Stimulated activated CD4-positive, alpha-beta T cell treated with anti-CD3 and anti-CD28 coated beads, Interleukin-4, amount 100 ng/mL, for 1 hour (primary cell): ENCODE data around the gene SCN8A.

ENCODE experiments used
- DNase-seq: peaks from one replicate; pipeline ENCODE4 v3.0.0-alpha.2; 2020

SCN8A gene

DNA sequence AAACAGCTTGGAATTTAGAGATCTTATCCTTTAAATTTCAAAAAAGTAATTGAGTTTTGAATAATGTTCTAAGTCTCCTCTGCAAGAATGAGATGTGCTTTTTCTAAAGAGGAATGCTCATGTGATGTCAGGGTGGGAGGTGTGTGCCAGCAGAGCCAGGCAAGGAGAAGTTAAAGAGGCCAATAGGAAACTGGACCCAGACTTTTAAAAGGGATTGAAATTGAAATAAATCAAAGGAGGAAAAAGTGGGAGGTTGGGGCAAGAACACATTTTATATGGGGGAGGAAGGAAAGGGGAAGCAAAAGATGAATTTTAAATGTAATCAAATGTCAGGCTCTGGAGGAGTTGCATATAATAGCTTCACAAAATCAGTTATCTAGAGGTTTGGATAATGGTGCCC lies 131.4 kb downstream of the SCN8A start:
- DNase-seq: no peak

DNA sequence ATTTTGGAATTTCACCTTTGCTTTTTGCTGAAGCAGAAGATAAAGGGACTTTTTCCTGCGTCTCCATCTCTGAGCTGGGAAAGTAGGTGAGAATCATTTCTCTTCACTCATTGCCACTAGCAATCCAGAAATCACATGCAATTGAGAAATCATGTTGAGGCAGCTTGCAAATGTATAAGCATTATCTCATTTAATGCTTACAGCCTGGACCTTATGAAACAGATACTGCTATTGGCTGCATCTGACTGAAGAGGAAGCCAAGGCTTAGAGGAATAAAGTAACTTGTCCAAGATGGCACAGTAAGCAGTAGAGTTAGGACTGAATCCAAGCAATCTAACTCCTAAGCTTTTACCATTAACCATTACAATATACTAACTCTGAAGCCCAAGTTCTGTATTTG lies 135.1 kb downstream of the SCN8A start:
- DNase-seq: no peak

DNA sequence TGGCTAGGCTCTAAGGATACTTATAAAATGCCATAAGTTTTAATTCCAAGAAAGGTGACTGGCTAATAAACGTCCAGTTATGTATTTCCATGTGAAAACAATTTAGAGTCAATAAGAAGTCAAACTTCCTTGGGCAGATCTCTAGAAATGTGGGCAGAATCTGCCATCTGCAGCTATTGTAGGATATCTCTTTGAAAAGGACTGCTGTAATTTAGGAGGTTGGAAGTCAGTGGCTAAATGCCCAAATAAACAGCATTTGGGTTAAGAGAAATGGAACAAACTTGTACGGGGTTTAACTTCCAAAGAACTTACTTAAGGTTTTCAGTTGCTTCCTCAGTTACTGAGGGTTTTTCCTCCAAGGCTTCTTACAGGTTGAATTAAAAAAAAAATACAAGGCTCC lies 135.9 kb downstream of the SCN8A start:
- DNase-seq: no peak

DNA sequence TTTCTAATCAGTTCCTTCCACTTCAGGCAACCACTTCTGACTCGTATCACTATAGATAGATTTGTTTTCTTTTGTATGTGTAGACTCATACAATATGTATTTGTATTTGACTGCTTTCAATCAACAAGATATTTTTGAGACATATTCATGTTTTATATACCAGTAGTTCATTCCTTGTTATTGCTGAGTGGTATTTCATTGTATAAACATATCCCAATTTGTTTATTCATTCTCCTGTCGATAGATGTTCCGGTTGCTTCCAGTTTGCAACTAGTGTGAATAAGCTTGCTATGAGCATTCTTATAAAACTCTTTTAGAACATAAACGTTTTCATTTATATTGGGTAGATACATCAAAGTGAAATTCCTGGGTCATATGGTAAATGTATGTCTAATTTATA lies 138.3 kb downstream of the SCN8A start:
- DNase-seq: no peak

DNA sequence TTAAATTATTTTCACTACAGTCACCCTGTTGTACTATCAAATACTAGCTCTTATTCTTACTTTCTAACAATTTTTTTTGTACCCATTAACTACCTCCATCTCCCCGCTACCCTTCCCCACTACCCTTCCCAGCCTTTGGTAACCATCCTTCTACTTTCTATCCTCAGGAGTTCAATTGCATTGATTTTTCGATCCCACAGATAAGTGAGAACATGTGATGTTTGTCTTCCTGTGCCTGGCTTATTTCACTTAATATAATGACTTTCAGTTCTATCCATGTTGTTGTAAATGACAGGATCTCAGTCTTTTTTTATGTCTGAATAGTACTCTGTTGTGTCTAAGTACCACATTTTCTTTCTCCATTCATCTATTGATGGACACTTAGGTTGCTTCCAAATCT lies 139.7 kb downstream of the SCN8A start:
- no peak for DNase-seq

DNA sequence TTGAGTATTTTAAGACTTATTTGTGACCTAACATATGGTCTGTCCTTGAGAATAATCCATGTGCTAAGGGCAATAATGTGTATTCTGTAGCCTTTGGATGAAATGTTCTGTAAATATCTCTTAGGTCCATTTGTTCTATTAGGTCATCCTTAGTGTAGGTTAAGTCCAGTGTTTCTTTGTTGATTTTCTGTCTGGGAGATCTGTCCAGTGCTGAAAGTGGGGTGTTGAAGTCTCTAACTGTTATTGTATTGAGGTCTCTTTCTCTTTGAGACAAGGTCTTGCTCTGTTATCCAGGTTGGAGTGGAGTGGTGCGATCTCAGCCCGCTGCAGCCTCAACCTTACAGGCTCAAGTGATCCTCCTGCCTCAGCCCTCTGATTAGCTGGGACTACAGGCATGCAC lies 149.5 kb downstream of the SCN8A start:
- DNase-seq: no peak

DNA sequence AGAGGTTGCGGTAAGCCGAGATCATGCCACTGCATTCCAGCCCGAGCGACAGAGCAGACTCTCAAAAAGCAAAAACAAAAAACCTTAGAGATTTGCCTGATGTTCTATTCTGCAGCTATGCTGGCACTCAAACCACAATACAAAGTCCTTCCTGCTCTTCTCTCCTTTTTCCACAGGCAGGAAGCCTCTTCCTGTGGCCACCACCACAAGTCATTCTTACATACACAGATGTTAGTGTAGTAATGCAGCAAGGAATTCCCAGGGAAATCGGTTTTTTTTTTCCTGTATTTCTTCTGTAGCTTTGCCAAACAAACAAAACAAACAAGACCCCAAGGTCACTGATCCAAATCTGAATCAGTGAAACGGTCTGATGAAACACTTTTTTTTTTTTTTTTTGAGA lies 153.2 kb downstream of the SCN8A start:
- no peak for DNase-seq

DNA sequence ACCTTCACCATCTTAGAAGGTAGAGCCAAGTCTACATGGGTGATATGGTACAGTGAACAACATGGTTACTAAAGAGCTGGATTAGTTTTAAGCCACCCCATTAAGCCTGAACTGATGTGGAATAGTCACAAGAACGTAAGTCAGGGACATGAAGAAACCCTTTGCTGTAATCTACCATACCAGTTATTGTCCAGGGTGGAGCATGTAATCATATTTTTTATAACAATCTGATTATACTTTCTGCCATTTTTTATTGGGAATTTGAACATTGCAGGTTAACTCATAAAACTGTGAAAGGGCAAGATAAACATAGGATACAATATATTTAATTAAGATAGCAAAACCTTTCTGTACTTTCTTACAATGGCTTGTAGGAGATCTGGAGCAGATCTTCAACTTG lies 153.9 kb downstream of the SCN8A start:
- no peak for DNase-seq

DNA sequence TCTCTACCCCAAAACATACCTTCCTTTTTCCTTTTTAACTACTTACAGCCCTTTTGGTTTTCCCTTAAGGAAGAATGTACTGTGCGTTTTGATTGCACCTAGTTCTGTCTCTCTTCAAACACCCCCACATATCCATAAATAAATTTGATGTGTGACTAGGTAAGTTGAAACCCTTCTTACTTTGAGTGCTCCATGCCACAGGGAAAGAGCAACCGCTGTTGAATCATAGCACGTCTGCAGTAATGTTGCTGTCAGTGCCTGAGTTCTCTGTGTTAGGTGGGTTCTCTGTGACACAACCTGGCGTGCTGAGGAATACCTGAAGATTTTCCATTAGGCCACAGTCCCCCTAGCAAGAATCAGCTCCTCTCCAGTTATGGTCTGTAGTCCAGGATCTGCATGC lies 155.4 kb downstream of the SCN8A start:
- DNase-seq: no peak

DNA sequence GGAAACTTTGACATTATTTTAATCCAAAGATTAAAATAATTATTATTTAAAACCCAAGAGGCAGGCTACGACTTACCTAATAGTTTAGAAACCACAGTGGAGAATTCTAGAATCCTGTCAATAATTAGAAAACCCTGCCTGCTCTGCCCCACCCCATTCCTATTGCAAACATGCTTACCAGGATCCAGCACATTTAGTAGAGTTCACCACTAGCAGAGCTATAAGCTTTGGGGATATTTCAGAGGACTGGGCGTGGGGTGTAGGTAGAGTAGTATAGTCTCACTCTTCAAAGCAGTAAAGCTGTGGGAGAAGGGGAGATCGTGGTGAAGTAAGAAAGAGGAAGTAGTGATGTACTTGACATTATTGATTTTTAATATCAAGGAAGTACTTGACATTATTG lies 157.2 kb downstream of the SCN8A start:
- no peak for DNase-seq

DNA sequence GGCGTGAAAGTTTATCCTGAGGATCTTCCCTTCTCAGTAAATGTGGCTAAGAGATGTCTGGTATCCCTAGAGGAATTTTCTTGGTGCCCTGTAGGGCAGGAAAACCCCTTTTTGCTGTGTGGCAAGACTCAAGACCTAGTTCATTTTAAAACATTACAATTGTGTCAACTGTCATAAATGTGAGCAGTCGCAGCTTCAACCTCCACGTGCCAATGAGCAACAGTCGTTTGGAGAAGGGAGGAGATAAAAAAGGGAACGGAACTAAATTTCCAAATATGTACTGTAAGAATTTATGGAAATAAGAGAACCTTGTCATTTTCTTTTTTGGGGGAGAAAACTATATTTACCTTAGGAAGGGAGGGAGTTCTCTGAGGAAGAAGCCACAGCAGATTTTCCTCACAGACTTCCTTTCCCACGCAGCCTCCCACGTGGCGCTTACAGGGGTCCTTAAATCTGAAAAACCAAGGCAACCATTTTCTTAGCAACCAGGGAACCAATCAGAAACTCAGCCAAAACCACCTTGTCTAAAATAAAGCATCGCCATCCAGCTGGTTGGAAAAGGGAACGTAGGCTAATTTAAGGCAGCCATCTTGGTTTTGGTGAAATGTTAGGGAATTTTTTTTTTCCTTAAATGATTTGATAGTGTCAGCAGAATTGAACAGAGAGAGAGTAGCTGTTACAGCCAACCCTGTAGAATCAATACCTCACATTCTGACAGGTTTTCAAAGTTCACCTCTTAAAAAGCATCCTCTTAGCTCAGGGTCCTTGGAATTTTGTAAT lies 158.4 kb downstream of the SCN8A start:
- no peak for DNase-seq

DNA sequence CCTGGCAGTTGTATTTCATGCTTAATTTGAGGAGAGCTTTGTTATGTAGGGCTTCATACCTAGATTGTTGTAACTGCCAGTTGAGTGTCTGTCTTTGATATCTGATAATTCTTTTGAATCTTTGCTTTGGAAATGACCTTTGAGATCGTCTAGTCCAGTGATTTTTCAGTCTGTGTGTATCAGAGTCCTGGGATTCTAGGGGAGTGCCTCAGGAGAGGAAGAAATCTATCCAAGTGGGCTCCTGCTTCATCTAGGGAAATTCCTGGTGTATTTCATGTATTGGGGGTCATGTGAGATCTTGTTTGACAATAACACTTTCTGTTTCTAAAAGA lies 158.9 kb downstream of the SCN8A start:
- no peak for DNase-seq

DNA sequence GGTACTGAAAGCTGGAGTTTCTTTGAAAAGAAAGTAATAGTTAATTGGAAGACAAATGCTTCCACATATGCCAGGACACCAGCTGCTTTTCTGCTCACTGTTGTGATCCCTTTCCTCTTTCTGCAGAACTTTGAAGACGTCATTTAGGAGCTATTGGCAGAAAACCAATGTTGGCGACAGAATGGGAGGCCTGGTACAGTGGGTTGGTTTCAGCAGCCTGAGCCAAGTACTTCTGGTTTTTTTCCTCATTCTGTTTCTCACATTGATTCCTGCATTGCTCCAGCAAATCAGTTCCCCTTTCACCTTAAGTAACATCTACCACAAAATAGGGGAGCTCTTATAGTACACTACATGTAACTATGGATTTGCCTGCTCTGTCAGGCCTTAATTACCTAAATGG lies 160.6 kb downstream of the SCN8A start:
- DNase-seq: no peak

DNA sequence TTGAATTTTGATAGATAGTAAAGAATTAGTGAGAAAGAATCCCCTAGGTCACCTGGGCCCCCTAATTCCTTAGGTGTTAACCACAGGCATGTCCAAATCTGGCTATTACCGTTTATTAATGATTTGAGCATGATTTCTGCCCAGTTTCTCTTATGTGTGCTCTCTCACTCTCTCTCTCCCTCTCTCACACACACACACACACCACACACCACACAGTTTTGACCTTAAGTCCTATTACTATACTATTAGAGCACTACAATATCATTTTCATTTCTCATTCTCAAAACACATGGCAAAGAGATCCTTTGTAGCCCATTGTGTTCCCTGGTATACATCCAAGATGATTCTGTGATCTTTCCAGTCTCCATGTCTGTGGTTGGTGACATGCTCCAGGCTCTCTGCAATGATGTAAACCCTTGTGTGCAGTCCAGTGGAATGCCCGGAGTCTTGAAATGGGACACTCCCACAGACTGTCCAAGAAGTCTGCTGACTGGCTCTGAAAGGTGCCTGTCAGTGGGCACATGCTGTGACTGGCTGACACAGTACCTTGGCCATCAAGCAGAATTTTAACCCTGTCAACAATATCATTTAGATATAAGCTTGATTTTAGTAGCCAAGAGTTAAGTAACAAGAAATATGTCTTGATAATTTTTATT lies 161.3 kb downstream of the SCN8A start:
- no peak for DNase-seq

DNA sequence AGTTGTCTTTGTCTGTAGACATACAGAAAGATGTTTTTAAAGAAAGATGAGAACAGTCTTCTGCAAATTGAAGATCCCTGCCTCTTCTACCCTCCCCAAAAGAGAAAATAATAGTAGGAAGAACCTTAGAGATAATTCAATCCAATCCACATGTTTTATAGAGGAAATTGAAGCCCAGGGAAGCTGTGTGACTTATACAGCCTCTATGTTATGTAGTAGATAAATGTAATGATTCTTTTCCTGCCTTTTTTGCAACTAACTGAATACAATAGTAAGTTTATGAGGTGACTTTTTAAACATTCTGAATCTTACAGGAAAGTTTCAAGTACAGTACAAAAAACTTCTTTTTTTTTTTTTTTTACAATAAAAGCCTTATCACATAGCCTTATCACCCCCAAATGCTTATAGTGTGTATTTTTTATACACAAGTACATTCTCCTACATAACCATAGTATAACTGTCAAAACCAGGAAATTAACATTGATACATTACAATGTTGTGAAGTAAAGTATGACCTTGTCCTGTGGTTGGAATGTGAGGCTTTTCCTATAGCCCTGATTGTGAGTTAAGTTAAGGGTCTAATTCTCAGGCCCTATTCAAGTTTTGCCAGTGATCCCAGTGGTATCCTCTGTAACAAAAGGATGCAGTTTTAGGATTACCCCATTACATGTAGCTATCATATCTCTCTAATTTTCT lies 163.1 kb downstream of the SCN8A start:
- DNase-seq: no peak

DNA sequence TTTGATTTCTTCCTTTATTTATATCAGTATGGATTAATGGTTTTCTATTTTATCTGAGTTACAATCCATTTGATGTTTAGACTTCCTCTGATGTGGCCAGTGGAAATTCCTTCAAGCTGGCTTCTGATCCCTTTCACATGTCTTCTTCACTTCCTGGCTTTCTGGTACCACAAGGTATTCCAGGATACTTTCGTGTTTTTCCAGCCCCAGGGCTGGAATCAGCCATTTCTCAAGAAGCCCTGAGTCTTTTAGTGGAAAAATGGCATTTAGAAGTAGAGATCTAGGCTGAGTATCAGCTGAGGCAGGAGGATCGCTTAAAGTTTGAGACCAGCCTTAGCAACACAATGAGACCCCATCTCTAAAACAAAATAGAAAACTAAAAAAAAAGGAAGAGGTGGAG lies 164.2 kb downstream of the SCN8A start:
- no peak for DNase-seq

DNA sequence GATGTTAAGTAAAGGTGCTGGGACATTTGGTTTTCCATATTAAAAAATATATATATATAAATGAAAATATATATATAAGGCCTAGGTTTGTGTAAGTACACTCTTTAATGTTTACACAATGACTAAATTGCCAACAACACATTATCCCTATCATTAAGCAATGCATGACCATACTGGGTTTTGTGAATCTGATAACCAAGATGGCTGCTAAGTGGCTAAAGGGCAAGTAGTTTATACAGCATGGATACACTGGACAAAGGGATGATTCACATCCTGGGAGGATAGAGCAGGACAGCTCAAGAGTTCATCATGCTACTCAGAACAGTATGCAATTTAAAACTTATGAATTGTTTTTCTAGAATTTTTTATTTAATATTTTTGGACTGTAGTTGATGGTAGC lies 168.1 kb downstream of the SCN8A start:
- no peak for DNase-seq

DNA sequence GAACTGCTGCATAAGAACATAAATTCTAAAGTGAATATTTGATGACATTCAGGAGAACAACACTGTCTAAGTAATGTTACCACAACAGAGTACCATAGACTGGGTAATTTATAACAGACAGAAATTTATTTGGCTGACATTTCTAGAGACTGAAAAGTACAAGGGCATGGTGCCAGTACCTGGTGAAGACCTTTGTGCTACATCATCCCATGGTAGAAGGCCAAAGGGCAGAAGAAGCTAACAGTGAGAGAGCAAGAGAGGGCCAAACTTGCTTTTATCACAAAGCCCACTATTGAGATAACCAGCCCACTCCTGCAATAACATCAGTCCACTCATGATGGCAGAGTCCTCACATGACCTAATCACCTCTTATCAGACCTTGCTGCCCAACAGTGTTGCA lies 168.7 kb downstream of the SCN8A start:
- DNase-seq: no peak

DNA sequence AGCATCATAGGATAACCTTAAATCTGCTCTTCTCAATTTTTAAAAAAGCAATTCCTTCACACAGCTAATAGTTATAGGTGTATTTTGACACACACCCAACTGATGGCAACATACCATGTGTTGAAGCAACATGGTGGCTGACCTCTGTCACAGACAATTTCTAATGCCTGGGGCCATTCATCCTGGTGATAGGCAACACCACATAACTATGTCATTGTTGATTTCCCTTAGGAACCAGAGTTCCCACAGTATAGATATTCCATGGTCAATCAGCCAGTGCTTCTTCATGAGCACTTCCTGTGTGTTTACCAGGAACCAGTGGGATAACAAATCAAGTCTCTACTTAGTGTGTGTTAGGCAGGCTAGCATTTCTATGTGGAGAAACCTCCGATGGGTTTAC lies 169.2 kb downstream of the SCN8A start:
- DNase-seq: no peak

DNA sequence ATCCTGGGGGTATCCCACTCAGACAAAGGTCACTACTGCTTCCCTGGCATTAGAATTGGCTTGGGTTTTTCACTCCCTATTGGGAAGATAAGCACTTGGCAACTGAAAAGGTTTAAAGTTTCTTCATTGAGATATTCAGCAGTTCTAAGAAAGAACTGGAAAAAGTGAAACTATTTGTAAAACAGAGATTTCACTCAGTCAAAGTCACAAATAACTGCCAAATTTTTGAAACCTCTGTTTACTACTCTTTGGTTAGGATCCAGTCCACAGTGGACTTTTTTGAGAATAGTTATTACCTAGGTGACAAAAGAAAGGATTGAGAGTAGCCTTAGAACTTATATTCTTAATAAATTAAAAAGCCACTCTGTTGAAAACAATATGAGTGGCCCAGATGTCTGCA lies 172.7 kb downstream of the SCN8A start:
- DNase-seq: no peak

DNA sequence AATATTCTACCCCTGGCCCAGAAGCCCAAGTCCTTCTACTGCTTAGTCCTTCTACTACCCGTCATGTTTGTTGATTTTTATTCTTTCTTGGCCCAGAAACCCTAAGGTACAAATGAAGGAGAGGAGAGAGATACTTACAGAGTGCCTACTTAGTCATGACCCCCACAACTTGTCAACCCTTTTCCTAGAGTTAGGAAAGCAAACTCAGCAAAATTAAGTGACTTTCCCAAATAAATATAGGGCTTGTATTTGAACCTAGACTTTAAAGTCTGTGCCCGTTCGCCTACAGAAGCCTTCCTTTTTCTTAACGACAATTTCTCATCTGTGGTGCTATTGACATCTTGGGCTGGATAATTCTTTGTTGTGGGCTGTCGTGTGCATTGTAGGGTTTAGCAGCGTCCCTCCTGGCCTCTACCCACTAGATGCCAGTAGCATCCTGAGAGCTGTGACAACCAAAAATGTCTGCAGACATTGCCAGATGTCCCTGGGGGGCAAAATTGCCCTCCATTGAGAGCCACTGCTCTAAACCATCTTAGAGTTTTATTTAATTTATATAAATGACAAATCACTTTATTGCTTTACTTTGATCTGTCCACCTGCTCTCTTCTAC lies 175.1 kb downstream of the SCN8A start:
- no peak for DNase-seq

DNA sequence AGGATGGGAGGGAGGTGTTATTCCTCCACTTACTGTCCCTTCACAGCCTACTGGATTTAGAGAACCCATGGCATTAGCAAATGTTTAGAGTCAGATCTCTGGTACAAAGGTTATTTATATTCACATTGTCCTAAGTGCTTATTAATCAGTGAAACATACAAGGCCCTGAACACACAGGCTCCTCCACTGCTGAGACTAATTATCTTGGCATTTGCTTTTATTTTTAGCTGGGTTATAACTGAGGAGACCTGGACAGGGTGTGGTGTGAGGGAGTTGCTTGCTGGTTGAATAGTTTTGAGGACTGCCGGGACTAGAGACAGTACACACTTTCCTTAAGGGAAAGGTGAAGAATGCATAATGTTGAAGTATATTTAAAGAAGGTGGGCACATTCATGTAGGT lies 180.0 kb downstream of the SCN8A start:
- DNase-seq: no peak

DNA sequence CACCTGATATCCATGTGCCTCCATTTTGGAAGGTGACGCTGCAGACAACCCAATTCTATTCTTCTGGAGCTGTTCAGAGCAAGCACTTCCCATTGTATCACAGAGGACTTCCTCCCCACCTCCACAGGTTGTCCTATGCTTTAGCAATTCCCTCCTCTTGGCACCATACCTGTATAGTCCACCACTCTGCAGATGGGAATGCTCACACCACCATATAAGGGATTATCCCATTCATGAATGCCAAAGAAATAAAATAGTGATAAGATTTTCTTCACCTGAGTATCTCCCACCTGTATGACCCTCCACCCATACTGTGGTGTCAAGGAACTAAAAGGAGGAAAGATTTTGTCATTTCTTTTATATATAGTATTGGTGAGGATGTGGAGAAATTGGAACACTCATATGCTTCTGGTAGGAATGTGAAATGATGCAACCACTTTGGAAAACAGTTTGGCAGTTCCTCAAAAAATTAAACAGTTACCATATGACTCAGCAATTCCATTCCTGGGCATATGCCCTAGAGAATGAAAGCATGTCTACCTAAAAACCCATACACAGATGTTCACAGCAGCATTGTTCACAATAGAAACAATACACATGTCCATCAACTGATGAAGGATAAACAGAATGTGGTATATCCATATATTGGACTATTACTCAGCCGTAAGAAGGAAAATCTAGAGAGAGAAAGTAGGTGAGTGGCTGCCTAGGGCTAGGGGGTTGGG lies 182.3 kb downstream of the SCN8A start:
- DNase-seq: no peak
